ENCODE results near the gene ABHD16A.

- TF ChIP-seq POLR2A (IDR thresholded peaks at IDR 0.05) (no peak), CTCF (IDR thresholded peaks at IDR 0.05) (peak; percentile 58 to 88 (median 70)), POLR2AphosphoS5 (IDR thresholded peaks at IDR 0.05) (peak; percentile 34 to 50), EP300 (IDR thresholded peaks at IDR 0.05) (no peak)
These were observed 22.6 kb downstream of the ABHD16A start, which contains the start of gene LY6G5C for GRCh38 chr6:31680226-31681134.

Measured in upper lobe of left lung (tissue), 4 donors.